ENCODE results near the gene SGMS2. TPM values are rescaled to one million over a fixed set of nuclear protein-coding genes. Genes with fewer than 3 reads are reported as not detected.
A peak's percentile ranks its signal among the peaks of the same experiment; 100 is the strongest.
"Not testable (repeated sequence)": the region's sequence is repeated elsewhere in the genome, so short reads cannot be mapped to it uniquely, and the experiment has no call there.

SGMS2 gene
- total RNA-seq, 1 experiment from 2014 or later = 4.4 TPM

GRCh38 chr4:107901213-107901934, 76.6 kb downstream of the SGMS2 start:
- Histone ChIP-seq H3K9me3 (replicated peaks) (no peaks in the 10 kb centered on the region), H3K4me3 (no peak overlapping the region), H3K4me1 (peaks cover 4% of the 10 kb centered on the region), H3K27ac (no peak overlapping the region), H3K27me3 (no peaks in the 10 kb centered on the region), H3K36me3 (no peaks in the 10 kb centered on the region)
- no peak for DNase-seq

DNA sequence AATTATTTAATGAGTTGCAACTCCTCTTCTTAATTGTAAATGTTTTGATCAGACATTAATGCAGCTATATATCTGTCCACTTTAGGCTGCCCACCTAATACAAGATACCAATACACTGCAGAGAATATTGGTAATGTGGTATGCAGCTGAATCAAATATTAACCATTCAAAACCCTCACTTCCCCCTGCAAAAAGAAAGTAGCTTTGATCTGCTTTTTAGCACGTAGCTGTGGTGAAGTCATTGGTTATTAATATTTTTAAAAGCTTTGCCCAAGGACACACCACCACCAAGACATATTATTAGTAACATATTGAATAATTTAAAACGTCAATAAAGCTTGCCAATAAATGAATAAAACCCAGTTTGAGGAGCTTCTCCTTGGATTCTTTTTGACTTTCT, 78.0 kb downstream of the SGMS2 start:
- Histone ChIP-seq H3K36me3 (no peaks in the 10 kb centered on the region), H3K27me3 (no peaks in the 10 kb centered on the region), H3K27ac (no peak overlapping the region), H3K9me3 (replicated peaks) (no peaks in the 10 kb centered on the region), H3K4me3 (no peak overlapping the region), H3K4me1 (no peaks in the 10 kb centered on the region)
- DNase-seq = no peak

GRCh38 chr4:107905082-107905481, 80.3 kb downstream of the SGMS2 start:
- not testable (repeated sequence) for H3K4me3 ChIP-seq; H3K27ac ChIP-seq; H3K27me3 ChIP-seq; H3K36me3 ChIP-seq; H3K9me3 ChIP-seq (replicated peaks); H3K4me1 ChIP-seq; DNase-seq

DNA sequence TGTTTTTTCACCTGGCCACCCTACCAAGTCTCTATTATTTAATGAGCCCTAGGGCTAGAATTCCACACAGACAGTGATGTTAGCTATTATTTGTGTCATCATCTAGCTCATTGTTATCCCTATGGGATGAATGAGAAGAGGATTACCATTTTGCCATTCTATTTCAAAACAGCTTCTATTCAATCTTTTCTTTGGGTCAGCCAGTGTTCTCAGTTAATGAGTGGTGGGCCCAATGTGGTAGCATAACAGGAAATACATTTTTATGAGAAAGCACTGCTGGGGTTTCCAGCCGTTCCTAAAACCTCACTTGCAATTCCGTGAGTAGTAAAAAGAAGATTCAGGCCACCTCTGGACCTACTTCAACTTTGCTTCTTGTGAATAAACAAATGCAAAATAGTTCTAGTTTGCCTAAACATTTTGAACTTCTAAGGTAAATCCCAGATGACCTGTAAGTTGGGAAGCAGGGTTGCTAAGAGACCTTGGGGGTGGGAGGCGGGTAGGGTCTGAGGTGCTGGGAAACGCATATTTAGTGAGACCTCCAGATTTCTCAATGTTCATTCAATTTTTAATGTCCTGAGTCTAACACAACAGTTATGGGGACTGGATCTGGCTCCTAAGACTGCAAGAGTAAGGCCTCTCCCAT, 81.8 kb downstream of the SGMS2 start:
- no peak for DNase-seq
- Histone ChIP-seq H3K36me3 (no peaks in the 10 kb centered on the region), H3K27me3 (no peaks in the 10 kb centered on the region), H3K27ac (no peak overlapping the region), H3K9me3 (replicated peaks) (no peaks in the 10 kb centered on the region), H3K4me1 (no peaks in the 10 kb centered on the region), H3K4me3 (no peak overlapping the region)

- no peak overlapping the region for H3K4me3 ChIP-seq
- no peaks in the 10 kb centered on the region for H3K36me3 ChIP-seq
- H3K9me3 ChIP-seq (replicated peaks) = no peaks in the 10 kb centered on the region
- no peaks in the 10 kb centered on the region for H3K27me3 ChIP-seq
- no peak overlapping the region for H3K27ac ChIP-seq
- no peaks in the 10 kb centered on the region for H3K4me1 ChIP-seq
- no peak for DNase-seq
Measured at GRCh38 chr4:107908377-107908776, 83.6 kb downstream of the SGMS2 start.

DNA sequence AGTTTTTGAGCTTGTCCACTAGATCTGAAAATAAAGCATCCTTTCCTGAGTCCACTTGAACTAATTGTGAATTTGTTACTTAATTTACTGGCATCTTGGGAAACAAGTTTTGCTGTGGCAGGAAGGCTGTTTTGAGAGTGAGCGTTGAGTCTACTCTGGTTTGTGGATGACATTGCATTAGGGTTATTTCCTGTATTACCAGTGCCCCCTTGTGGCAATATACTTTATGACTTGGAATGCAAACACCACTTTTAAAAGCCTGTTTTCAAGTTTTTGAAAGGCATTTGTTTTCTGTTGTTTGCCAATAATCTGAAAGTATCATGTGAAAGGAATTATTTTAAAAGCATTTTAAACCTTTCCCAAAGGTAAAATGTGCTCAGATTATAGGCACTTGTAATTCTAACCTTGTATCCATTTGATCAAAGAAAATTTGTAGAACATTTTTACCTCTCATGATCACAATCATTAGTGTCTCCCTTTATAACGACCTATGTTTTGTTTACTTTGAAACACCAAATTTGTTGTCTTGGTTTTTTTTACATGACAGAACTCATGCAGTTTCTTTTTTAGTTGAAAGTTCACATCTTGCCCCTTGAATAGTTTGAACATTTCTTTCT, 88.7 kb downstream of the SGMS2 start:
- no peaks in the 10 kb centered on the region for H3K27me3 ChIP-seq
- no peaks in the 10 kb centered on the region for H3K4me1 ChIP-seq
- no peak overlapping the region for H3K27ac ChIP-seq
- no peaks in the 10 kb centered on the region for H3K9me3 ChIP-seq (replicated peaks)
- no peaks in the 10 kb centered on the region for H3K36me3 ChIP-seq
- H3K4me3 ChIP-seq = no peak overlapping the region
- DNase-seq = peak; percentile 34 to 74

- Histone ChIP-seq H3K4me1 (no peaks in the 10 kb centered on the region), H3K4me3 (no peak overlapping the region), H3K27me3 (no peaks in the 10 kb centered on the region), H3K27ac (no peak overlapping the region), H3K9me3 (replicated peaks) (0 out of 2 replicates have a peak, but pooled peaks cover 7% of the 10 kb centered on the region), H3K36me3 (no peaks in the 10 kb centered on the region)
- DNase-seq = no peak
Measured at GRCh38 chr4:107915220-107915619, 90.5 kb downstream of the SGMS2 start.

- Histone ChIP-seq H3K4me1 (no peaks in the 10 kb centered on the region), H3K27me3 (no peaks in the 10 kb centered on the region), H3K36me3 (no peaks in the 10 kb centered on the region), H3K4me3 (no peak overlapping the region), H3K27ac (no peak overlapping the region), H3K9me3 (replicated peaks) (0 out of 2 replicates have a peak, but pooled peaks cover 7% of the 10 kb centered on the region)
- no peak for DNase-seq
Measured at GRCh38 chr4:107916623-107917022, 91.9 kb downstream of the SGMS2 start.

DNA sequence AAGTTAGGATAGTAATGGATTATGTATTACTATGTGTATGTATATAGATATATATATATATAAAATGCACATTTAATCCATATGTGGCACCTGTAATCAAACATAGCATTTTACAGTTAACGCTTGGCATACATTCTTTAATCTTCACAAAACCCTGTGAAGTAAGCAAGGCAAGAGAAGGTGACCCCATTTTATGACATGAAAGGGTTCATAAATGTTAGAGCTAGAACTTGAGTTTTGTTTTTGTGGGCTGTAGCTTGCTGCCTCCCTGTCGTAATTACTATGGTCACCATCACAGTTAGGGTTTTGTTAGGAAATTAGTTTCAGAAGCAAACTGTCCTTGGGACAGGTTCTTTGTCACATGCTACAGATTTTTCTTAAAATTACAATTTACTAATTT, 92.8 kb downstream of the SGMS2 start:
- 0 out of 2 replicates have a peak, but pooled peaks cover 7% of the 10 kb centered on the region for H3K9me3 ChIP-seq (replicated peaks)

DNA sequence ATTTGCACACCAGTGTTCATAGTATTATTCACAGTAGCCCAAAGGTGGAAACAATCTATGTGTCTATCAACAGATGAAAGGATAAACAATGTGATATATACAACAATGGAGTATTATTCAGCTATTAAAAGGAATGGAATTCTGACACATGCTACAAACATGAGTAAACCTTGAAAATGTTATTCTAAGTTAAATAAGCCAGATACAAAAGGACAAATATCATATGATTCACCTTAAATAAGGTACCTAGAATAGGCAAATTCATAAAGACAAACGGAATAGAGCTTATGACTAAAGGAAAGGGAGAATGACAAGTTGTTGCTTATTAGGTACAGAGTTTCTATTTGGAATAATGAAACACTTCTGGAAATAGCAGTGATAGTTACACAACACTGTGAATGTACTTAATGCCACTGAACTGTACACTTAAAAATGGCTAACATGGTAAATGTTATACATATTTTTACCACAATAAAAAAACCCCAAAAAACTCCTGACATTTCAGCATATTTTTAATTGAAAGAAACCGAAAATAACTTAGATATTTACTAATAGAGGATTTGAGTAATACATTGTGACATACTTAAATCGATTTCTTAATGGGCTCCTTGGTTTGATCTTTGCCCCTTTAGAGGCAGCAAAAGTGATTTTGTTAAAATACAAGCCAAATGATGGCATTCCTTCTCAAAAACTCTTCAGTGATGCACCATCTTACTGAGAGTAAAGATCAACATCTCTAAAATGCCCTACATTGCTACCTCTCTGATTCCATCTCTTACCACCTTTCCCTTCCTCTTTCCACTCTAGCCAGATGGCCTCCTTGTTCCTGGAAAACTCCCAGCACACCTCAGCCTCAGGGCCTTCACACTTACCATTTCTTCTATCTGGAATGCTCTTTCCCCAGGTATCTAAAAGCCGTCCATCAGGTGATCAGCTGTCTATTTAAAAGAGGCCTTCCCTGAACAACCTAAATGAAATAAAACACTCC, 98.0 kb downstream of the SGMS2 start:
- Histone ChIP-seq H3K4me3 (no peak overlapping the region), H3K27me3 (no peaks in the 10 kb centered on the region), H3K4me1 (no peaks in the 10 kb centered on the region), H3K27ac (no peak overlapping the region), H3K36me3 (no peaks in the 10 kb centered on the region), H3K9me3 (replicated peaks) (0 out of 2 replicates have a peak, but pooled peaks cover 7% of the 10 kb centered on the region)
- no peak for DNase-seq

More for the DNA sequence above, 92.8 kb downstream of the SGMS2 start:
- no peaks in the 10 kb centered on the region for H3K27me3 ChIP-seq
- no peak overlapping the region for H3K27ac ChIP-seq
- H3K4me3 ChIP-seq = no peak overlapping the region
- DNase-seq = no peak
- H3K4me1 ChIP-seq = no peaks in the 10 kb centered on the region
- H3K36me3 ChIP-seq = no peaks in the 10 kb centered on the region

- not testable (repeated sequence) for H3K4me1 ChIP-seq, H3K27ac ChIP-seq, DNase-seq
Measured at GRCh38 chr4:107925713-107926112, 101.0 kb downstream of the SGMS2 start.

DNA sequence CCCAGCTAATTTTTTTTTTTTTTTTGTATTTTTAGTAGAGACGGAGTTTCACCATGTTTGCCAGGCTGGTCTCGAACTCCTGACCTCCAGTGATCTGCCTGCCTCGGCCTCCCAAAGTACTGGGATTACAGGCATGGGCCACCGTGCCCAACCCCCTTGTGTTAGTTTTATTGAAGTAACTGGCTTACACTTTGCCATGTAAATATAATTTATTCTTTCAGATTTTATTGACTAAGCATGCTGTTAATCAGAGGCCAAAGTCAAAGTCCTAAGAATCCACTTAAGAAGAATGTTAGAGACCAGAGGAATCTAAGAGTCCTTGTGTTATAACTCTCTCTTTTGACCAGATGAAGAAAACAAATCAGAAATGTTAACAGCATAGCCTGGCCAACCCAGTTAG, 102.1 kb downstream of the SGMS2 start:
- H3K4me1 ChIP-seq; H3K27ac ChIP-seq; DNase-seq; H3K4me3 ChIP-seq; H3K27me3 ChIP-seq; H3K36me3 ChIP-seq; H3K9me3 ChIP-seq (replicated peaks): not testable (repeated sequence)

More at GRCh38 chr4:107925713-107926112, 101.0 kb downstream of the SGMS2 start:
- not testable (repeated sequence) for H3K4me3 ChIP-seq; H3K36me3 ChIP-seq; H3K27me3 ChIP-seq; H3K9me3 ChIP-seq (replicated peaks)

GRCh38 chr4:107930821-107931774, 106.4 kb downstream of the SGMS2 start, which contains the start of gene CYP2U1:
TSS of gene CYP2U1 (plus strand) at chr4:107931549. CDS start at chr4:107931644, 95 bp downstream.
- Histone ChIP-seq H3K4me3 (peak within 1 kb of the TSS; percentile 61), H3K36me3 (no peaks in the 10 kb centered on the region), H3K27me3 (no peaks in the 10 kb centered on the region), H3K4me1 (0 out of 2 replicates have a peak, but pooled peaks cover 2% of the 10 kb centered on the region), H3K27ac (peak within 1 kb of the TSS; percentile 46), H3K9me3 (replicated peaks) (no peaks in the 10 kb centered on the region)
- peak; percentile 88 to 89 for DNase-seq

Measured in SJCRH30 (cell line).